Ishikawa (cell line): ENCODE data around the gene EXOC3L2.

Experiments used
- CEBPB ChIP-seq: IDR thresholded peaks from 2 replicates; pipeline ENCODE4 v1.6.1; 2012
- CREB1 ChIP-seq: IDR thresholded peaks from 2 replicates; pipeline ENCODE4 v1.6.1; 2012; ENCODE audit warnings: low read depth
- EGR1 ChIP-seq: IDR thresholded peaks from 2 replicates; pipeline ENCODE4 v1.6.1; 2012
- EP300 ChIP-seq: IDR thresholded peaks from 2 replicates; pipeline ENCODE4 v1.6.1; 2012; ENCODE audit warnings: borderline replicate concordance
- NFIC ChIP-seq: IDR thresholded peaks from 2 replicates; pipeline ENCODE4 v1.6.1; 2012
- RAD21 ChIP-seq: IDR thresholded peaks from 2 replicates; pipeline ENCODE4 v1.6.1; 2012; ENCODE audit warnings: low read depth
- TAF1 ChIP-seq: IDR thresholded peaks from 2 replicates; pipeline ENCODE4 v1.6.1; 2012; ENCODE audit warnings: low read depth, mild to moderate bottlenecking
- TCF12 ChIP-seq: IDR thresholded peaks from 2 replicates; pipeline ENCODE4 v1.6.1; 2012; ENCODE audit warnings: low read depth
- TEAD4 ChIP-seq: IDR thresholded peaks from 2 replicates; pipeline ENCODE4 v1.6.1; 2012
- YY1 ChIP-seq: IDR thresholded peaks from 2 replicates; pipeline ENCODE4 v1.6.1; 2012; ENCODE audit warnings: low read depth
- ZBTB7A ChIP-seq: IDR thresholded peaks from 2 replicates; pipeline ENCODE4 v1.6.1; 2012; ENCODE audit warnings: low read depth
- TF ChIP-seq, protein P1 (sequence below): IDR thresholded peaks from 2 replicates; pipeline ENCODE4 v1.6.1; 2012; ENCODE audit warnings: low read depth, mild to moderate bottlenecking
- TF ChIP-seq, protein P2 (sequence below): IDR thresholded peaks from 2 replicates; pipeline ENCODE4 v1.6.1; 2012
- TF ChIP-seq, protein P3 (sequence below): IDR thresholded peaks from 2 replicates; pipeline ENCODE4 v1.6.1; 2012

DNA sequence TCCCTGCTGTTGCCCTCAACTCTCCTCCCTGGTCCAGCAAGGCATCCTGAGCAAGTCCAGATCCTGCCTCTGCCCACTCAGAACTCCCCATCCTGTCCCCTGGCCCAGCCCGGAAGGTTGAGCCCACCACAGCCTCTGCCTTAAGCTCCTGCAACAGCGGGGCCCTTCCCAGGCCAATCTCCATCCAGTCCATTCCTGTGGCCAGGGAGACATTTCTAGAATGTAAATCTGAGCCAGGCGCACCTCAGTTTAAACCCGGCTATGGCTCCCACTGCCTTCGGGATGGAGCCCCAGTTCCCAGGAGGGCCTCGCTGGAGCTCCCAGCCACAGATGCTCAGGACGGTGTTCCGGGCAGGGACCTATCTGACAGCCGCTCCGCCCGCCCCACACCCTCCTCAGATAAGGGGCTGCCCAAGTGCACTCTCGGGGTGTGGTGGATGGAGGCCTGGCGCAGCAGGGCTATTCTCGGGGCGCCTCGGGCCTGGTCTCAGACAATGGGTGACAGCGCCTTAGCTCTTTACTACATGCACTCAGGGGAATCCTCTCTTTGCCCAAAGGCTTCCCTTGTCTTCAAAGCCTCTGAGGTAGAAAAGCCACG is 72.5 kb downstream of the EXOC3L2 start:
- TF ChIP-seq NFIC (no peak), EP300 (no peak), YY1 (no peak), TAF1 (no peak), TEAD4 (no peak), RAD21 (no peak), EGR1 (no peak), TCF12 (no peak), CEBPB (no peak), CREB1 (no peak), ZBTB7A (no peak)
- TF ChIP-seq, protein P1, sequence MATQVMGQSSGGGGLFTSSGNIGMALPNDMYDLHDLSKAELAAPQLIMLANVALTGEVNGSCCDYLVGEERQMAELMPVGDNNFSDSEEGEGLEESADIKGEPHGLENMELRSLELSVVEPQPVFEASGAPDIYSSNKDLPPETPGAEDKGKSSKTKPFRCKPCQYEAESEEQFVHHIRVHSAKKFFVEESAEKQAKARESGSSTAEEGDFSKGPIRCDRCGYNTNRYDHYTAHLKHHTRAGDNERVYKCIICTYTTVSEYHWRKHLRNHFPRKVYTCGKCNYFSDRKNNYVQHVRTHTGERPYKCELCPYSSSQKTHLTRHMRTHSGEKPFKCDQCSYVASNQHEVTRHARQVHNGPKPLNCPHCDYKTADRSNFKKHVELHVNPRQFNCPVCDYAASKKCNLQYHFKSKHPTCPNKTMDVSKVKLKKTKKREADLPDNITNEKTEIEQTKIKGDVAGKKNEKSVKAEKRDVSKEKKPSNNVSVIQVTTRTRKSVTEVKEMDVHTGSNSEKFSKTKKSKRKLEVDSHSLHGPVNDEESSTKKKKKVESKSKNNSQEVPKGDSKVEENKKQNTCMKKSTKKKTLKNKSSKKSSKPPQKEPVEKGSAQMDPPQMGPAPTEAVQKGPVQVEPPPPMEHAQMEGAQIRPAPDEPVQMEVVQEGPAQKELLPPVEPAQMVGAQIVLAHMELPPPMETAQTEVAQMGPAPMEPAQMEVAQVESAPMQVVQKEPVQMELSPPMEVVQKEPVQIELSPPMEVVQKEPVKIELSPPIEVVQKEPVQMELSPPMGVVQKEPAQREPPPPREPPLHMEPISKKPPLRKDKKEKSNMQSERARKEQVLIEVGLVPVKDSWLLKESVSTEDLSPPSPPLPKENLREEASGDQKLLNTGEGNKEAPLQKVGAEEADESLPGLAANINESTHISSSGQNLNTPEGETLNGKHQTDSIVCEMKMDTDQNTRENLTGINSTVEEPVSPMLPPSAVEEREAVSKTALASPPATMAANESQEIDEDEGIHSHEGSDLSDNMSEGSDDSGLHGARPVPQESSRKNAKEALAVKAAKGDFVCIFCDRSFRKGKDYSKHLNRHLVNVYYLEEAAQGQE: no peak
- TF ChIP-seq, protein P2, sequence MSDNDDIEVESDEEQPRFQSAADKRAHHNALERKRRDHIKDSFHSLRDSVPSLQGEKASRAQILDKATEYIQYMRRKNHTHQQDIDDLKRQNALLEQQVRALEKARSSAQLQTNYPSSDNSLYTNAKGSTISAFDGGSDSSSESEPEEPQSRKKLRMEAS: no peak
- TF ChIP-seq, protein P3, sequence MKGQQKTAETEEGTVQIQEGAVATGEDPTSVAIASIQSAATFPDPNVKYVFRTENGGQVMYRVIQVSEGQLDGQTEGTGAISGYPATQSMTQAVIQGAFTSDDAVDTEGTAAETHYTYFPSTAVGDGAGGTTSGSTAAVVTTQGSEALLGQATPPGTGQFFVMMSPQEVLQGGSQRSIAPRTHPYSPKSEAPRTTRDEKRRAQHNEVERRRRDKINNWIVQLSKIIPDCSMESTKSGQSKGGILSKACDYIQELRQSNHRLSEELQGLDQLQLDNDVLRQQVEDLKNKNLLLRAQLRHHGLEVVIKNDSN: no peak
